HG03457 (cell line): ENCODE results near the gene KDF1.
"Not testable (repeated sequence)": the region's sequence is repeated elsewhere in the genome, so short reads cannot be mapped to it uniquely, and the experiment has no call there.

Source experiments
- ATAC-seq: cut with Tn5 transposase; IDR thresholded peaks from one replicate; pipeline ENCODE4 v1.9.1; 2021; ENCODE audit warnings: moderate number of reproducible peaks; ENCODE audit not compliant: unreplicated experiment

Gene KDF1

DNA sequence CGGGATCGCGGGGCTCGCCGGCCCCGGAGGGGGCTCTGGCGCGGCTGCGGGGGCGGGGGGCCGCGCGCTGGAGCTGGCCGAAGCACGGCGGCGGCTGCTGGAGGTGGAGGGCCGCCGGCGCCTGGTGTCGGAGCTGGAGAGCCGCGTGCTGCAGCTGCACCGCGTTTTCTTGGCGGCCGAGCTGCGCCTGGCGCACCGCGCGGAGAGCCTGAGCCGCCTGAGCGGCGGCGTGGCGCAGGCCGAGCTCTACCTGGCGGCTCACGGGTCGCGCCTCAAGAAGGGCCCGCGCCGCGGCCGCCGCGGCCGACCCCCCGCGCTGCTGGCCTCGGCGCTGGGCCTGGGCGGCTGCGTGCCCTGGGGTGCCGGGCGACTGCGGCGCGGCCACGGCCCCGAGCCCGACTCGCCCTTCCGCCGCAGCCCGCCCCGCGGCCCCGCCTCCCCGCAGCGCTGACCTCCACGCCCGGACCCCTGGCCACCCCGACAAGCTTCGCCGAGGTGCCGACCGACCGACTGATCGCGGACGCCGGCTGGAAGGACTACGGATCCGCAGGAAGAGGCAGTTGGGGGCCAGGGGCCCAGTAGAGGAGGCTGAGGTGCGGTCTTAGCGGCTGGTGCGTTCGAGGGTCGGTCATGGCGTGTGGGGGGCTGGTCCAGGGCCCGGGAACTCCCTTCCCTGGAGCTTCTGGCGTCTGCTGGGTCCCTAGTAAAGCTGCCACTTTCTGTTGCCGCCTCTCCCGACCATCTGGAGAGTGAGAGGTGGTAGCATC is 33.9 kb upstream of the KDF1 start:
- no peak for ATAC-seq

DNA sequence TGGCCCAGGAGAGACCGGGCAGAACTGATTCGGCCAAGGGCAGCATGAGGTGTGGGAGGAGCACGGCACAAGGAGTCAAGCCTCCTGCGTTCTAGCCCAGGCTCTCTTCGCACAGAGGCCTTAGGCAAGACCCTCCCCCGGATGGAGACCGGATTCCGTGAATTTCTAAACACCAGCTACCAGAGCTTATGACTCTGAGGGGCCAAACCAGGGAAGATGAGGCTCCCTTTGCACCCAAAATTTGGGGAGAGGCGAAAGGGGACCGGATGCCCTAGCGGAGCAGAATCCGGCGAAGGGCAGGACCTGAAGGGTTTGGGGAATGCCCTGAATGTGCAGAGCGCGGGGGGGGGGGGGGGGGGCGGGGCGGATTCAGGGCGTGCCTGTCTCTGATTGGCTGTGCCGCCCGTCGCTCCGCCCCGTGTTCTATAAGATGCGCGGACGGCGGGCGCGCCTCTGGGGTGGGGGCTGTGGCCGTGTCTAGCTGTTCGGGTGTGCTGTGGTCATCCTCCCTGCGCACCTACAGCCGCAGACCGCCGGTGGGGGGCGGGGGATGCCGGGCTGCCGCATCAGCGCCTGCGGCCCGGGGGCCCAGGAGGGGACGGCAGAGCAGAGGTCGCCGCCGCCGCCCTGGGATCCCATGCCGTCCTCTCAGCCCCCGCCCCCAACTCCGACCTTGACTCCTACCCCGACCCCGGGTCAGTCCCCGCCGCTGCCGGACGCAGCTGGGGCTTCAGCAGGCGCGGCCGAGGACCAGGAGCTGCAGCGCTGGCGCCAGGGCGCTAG is 33.2 kb upstream of the KDF1 start, which contains the start of gene TRNP1:
Gene TRNP1, plus strand, starts transcription at position 456 of the 783 bp plus-strand sequence. Its CDS starts 95 bp downstream, at position 551.
- no peak for ATAC-seq

DNA sequence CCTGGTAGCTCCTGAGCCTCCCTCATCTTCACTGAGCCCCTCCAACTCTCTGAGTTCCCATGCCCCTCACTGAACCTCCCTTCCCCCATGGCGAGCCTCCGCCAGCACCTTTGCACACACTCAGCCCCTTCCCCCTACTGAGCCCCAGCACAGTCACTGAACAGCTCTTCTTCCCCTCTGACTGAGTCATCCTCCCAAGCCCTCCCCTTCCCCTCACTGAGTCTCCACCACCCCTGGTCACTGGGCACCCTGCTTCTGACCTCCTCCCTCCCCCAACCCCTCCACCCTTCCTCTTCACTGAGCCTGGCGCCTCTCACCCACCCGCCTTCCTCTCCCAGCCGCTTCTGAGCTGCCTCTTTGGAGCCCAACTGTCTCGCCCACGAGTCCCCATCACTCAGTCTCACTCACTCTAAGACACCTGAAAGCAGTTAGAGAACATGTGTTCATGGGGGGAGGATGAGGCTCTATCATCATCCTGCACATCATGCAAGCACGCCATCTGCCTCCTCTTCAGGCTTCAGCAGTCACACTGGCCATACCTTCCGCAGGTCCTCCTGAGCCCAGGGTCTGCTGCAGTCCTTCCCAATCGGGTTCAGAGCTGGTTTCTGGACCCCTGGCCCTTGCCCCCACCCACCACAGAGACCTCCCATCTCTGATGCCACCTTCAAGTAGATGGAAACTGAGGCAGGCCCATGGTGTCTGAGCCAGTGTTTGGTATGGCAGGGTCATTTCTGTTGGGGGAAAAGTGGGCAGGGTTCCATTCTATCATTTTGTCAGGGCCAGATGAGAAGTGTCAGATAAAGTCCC is 31.2 kb upstream of the KDF1 start:
- ATAC-seq: no peak

DNA sequence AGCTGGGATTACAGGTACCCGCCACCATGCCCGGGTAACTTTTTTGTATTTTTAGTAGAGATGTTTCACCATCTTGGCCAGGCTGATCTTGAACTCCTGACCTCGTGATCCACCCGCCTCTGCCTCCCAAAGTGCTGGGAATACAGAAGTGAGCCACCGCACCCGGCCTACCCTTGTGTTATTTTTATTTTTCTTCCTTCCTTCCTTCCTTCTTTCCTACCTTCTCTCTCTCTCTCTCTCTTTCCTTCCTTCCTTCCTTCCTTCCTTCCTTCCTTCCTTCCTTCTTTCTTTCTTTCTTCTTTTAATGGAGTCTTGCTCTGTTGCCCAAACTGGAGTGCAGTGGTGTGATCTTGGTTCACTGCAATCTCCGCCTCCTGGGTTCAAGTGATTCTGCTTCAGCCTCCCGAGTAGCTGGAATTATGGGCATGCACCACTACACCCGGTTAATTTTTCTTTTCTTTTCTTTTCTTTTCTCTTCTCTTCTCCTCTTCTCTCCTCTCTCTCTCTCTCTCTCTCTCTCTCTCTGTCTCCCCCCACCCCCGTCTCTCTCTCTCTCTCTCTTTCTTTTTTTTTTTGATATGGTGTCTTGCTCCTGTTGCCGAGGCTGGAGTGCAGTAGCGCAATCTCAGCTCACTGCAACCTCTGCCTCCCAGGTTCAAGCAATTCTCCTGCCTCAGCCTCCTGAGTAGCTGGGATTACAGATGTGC is 29.3 kb upstream of the KDF1 start:
- ATAC-seq: not testable (repeated sequence)

DNA sequence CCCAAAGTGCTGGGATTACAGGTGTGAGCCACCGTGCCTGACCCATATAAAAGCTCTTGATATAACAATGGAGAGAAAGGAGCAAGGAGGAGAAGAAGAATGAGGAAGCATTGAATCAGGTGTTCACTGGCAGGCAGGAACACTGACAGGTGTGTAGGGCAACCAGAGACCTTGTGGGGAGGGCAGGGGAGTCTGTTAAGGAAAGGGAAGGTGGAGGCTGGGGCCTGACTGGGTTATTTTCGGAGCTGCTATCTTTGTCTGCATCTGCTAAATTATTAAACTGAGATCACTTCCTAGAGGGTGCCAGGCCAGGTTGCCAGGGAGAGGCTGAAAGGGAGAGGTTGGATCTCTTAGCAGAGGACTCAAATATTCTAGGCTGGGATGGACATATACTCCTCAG is 26.4 kb upstream of the KDF1 start:
- ATAC-seq: no peak

DNA sequence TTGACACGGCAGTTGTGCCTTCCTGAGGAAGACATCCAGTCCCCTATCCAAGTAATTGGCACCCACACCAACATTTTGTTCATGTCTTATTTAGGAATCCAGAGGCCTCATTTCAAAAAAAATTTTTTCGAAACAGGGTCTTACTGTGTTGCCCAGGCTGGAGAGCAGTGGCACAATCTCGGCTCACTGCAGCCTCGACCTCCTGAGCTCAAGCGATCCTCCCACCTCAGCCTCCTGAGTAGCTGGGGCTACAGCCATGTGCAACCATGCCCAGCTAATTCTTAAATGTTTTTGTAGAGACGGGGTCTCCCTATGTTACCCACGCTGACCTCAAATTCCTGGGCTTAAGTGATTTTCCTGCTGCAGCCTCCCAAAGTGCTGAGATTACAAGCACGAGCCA is 24.0 kb upstream of the KDF1 start:
- ATAC-seq: no peak

DNA sequence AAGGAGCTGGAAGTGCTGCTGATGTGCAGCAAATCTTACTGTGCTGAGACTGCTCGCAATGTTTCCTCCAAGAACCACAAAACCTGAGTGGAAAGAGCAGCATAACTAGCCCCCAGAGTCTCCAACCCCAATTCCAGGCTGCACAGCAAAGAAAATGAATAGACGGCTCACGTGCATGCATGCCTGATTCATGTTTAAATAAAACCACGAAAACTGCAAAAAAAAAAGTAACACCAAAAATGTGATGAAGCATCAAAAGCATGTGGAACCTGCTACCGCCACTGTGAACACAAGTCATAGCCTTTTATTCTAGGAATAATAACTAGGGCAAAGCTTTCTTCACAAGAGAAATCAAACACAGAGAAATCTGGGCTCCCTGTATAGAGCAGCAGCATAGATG is 23.6 kb upstream of the KDF1 start:
- ATAC-seq: no peak

DNA sequence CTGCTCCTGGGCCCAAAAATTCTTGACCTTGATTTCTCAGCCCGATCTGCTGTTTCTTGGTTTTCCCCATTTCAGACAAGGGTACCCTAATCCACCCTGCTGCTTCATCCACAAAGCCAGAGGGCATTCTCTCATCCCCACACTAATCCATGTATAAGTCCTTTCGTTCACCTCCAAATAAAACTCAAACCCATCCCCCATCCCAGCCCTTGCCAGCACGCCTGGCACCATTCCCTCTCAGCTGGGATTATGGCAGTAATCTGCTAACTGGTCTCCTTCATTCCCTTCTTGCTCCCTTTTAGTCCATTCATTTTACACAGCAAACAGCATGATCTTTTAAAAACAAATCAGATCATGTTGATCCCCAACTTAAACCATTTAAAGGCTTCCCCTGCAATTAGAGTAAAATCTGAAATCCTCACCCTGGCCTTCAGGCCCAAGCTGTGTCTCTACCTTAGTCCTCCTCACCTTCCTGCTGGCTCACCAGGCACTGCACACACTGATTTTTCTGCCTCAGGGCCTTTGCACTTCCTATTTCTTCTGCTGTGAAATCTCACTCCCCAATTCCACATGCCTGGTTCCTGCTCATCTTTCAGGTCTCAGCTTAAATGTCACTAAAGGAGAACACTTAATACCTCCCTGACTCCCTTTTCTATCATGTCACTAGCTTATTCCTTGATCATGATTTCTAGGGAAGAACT is 21.0 kb upstream of the KDF1 start:
- ATAC-seq: no peak

DNA sequence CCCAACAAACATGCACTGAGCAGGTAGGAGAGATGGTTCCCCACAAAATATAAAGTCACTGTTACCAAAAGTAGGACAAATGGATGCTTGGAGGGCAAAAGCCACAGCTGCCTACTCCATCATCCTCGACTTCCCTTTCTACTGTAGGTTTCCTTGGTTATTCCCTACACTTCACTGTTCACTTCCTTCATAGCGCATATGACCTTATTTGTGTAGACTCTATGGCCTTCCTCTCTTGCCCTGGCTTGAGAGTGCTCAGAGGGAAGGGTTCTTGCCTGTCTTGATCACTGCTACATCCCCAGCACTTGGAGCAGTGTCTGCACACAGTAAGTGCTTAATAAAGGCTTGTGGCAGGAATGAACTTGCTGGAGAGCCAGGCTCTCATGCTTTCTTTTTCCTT is 18.6 kb upstream of the KDF1 start:
- no peak for ATAC-seq

DNA sequence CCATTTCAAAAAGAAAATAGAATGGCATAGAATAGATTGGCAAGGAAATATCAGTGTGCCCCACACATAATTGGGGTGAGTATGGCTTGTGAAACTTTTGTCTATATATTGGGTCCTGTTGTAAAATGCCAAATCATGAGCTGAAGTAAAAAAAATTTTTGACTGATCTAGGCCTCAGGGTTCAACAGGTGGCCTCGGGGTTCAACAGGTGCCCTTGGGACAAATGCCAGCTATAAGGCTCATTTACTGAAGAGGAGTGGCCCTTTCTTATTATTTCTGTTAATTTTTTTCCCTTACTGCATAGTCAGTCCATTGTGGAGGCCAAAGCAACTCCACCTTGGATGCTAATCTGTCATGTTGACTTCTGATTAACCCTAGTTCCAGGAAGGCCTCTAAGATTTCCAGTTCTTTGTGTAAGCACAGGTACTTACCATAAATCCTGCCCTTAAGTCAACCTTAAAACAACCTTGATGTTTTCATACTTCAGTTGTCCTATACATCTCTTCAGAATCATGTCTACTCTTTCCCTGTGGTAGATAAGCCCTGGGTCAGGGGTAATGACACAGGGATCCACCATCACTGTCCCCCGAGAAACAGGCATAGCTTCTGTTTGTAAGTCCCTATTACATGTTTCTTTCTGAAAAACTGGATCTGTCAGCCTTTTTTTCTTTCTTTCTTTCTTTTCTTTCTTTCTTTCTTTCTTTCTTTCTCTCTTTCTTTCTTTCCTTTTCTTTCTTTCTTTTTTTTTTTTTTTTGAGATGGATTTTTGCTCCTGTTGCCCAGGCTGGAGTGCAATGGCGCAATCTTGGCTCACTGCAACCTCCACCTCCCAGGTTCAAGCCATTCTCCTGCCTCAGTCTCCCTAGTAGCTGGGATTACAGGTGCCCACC is 16.6 kb upstream of the KDF1 start:
- ATAC-seq: no peak

DNA sequence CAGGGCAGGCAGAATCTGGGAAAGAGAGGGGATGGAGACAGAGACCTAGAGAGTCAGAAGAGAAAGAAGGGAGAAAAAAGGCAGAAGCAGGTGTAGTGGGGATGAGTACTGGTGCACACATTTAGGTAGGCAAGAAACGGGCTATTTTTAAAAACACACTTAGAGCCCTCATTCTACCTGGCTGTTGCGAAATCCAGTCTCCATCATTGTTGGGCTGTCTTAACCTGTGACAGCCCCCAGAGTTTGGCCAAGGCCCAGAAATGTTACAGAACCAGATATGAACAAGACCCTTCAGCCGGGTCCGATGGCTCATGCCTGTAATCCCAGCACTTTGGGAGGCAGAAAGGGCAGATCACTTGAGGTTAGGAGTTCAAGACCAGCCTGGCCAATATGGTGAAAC is 12.6 kb upstream of the KDF1 start:
- no peak for ATAC-seq

DNA sequence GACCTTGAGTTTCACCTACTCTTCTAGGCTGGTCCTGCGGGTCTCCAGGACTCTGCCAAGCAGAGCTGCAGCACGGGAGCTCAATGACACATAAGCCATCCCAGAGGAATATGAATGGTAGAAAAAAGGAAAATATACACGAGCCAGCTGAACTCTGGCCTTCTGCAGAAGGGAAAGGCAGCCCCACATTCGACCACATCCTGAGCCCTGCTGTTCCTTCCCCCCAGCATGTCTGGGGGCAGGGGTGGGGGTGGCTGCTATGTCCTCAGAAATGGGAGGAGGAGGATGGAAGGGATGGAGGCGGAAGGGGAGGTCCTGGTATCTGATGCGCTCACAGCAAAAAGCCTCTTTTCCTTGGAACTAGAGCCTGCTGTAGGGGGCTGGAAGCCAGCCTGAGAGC is 12.1 kb upstream of the KDF1 start:
- ATAC-seq: no peak

DNA sequence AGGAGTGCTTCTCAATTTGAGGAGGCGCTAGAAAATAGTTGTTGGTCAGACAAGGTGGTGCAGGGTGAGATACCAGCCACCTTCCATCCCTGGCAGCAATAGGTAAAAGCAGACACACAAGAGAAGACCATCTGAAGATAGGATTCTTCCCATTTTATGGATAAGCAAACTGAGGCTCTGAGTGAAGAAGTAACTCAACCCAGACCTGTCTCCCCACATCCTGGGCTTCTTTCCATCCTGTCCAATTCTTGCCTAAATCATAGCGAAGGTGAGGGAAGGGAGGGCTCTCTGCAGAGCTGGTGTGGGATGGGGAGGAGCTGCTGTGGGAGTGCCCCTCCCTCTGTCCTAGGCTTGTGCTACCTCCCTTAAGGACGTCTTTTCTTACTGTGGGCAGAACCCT is 11.3 kb upstream of the KDF1 start:
- no peak for ATAC-seq

DNA sequence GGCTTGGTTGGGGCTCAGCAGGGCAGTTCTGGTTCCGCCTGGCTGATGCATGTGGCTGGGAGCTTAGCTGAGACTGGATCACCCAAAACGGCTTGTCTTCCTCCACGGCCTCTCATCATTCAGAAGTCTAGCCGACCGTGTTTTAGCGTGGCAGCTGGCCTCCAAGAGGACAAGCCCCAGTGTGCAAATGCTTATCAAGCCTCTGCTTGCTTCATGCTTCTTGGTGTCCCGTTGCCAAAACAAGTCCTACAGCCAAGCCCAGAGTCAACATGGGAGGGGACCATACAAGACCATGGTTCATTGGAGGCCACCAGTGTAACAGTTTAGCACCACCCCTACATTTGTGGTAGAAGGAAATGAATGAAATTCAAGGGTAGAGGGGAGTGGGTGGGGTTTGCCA is 10.5 kb upstream of the KDF1 start:
- ATAC-seq: no peak

DNA sequence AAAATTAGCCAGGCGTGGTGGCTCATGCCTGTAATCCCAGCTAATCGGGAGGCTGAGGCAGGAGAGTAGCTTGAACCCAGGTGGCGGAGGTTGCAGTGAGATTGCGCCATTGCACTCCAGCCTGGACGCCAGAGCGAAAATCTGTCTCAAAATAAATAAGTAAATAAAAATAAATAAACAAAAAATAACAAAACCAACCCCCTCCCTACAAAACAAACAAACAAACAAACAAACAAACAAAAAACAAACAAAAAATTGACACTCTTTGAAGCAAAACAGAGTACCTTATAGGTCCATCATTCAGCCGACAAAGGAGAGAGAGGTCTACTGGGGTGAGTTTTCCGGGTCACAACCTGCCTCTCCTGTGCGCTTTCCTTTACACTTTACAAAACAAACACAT is 5.4 kb upstream of the KDF1 start:
- no peak for ATAC-seq

DNA sequence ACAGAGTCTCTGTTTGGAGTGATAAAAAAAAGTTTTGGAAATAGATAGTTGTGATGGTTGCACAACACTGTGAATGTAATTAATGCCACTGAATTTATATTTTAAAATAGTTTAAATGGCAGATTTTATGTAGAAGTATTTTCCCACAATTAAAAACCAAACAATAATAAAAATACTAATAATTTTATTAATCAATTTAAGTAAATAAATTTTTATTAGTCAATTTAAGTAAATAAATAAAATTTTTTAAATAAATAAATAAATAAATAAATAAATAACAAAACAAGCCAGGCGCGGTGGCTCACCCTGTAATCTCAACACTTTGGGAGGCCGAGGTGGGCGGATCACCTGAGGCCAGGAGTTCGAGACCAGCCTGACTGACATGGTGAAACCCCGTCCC is 4.9 kb upstream of the KDF1 start:
- ATAC-seq: no peak

DNA sequence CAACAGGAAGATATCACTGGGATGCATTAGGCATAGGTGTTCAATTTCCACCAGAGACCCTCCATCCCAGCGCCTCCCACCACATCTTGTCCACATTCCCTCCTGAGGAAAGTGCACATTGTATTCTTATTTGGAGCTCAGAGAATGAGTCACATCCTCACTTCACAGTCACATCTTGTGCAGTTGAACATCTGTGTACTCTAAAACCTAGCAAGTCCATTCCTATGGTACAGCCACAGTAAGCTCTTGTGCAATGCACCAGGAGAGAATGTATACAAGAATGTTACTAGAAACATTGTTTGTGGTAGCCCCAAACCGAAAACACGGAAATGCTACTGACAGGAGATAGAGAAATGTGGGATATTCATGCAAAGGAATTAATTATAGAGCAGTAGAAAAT is 1.6 kb upstream of the KDF1 start:
- no peak for ATAC-seq

DNA sequence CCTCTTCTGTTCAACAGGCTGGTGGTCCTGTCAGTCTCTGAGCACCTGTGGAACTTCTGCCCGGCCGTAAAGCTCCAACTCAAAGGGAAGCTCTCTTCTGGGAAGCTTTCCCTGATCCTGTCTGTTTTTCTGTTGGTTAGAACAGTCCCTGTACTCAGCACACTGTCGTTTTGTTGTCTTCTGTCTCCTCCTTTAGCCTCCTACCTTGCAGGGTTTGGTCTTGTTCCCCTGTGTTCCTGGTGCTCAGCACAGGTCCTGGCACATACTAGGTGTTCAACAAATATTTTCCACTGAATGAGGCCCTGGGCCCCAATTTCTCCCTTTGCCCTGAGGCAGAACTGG is 328 bp upstream of the KDF1 start:
- no peak for ATAC-seq

DNA sequence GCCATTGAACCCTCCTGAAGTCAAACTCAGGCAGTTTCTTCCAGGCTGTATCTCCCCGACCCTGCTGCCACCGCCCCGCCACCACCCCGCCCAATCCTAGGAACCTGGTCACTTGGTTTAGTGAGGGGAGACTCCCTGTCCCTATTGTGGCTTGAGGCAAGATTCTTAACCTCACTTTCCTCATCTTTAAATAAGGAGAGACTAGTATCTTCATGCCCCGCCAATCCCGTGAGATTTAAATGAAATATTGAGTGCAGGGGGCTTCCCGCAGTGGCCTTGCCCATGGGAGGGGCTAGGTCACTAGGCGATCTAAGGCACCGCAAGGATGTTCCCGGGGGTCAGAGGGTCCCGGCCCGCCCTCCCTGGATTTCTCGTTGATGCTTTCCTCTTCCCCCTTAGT is 998 bp downstream of the KDF1 start:
- no peak for ATAC-seq

DNA sequence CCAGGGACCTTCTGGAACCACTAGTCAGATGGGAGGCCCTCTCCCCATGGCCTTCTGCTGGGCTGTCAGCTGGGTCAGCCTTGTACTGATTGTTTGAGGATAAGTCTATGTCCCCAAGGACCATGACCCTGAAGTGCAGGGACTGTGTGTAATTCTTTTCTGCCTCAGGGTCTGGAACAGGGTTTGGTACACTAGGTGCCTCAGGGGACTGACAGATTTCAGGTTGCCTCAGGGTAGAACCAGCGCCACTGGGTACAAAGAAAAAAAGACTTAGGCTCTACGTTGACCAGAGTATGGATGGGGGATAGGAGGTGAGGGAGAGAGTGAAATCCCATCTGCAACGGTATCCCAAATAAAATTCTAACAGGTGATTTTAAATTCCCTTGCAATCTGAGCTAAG is 3.0 kb downstream of the KDF1 start:
- no peak for ATAC-seq
